Pancreas (tissue), 10 donors: Measurements from ENCODE around the gene LMAN1L. TPM values are rescaled to one million over a fixed set of nuclear protein-coding genes. Genes with fewer than 3 reads are reported as not detected.
A peak's percentile ranks its signal among the peaks of the same experiment; 100 is the strongest.

Experiments used
- ATAC-seq, 4 donors: fragments of 200-7000 bp; cut with Tn5 transposase; one replicate each; pipeline versions ENCODE4 v1.8.0 to v1.9.1; 2020; ENCODE audit warnings: mild to moderate bottlenecking in 4 of 4, moderate library complexity in 4 of 4
- DNase-seq, 6 donors: peaks; one replicate each; pipeline ENCODE4 v3.0.0-alpha.2; 2020
- FAIRE-seq: peaks from 2 replicates; lab custom pipeline; 2012; peaks lifted over from hg19 to GRCh38; lab: Jason Lieb, UNC
- H3K27ac ChIP-seq, 4 donors: fragments of 200-600 bp; sonication (generic); 1 replicate in 3 of 4; 2 replicates in 1 of 4; pipeline versions ENCODE4 v1.5.0 to v1.8.0; 2020
- H3K27me3 ChIP-seq, 4 donors: fragments of 200-600 bp; one replicate each; pipeline ENCODE4 v1.8.0; 2021
- H3K36me3 ChIP-seq, 3 donors: fragments of 200-600 bp; sonication (generic) in 1 of 3; one replicate each; pipeline versions ENCODE4 v1.5.0 to v1.8.0; 2020 to 2021
- H3K4me1 ChIP-seq, 3 donors: fragments of 200-600 bp; one replicate each; pipeline ENCODE4 v1.8.0; 2021
- H3K4me3 ChIP-seq, 4 donors: fragments of 200-600 bp; sonication (generic) in 2 of 4; one replicate each; pipeline versions ENCODE4 v1.5.0 to v1.8.0; 2020 to 2021
- H3K9me3 ChIP-seq, 4 donors: fragments of 200-600 bp; one replicate each; pipeline ENCODE4 v1.8.0; 2021
- WGBS, 2 donors: extraction: QIAGEN DNeasy Blood & Tissue Kit; methylation state at CpG; one replicate each; pipeline ENCODE4 v1.1.7; 2013; 5-methylcytosine and 5-hydroxymethylcytosine counted together
- intact Hi-C, 3 donors: fragments of 100-400 bp; cut with DNase I; formaldehyde crosslinking; loops; one replicate each; pipeline versions ENCODE4 v1.11.1 to v1.14.2; 2022
- microRNA-seq, 2 donors: library from miRNA; unstranded; fragments of <30 nt; microRNA quantifications; one replicate each; pipeline versions ENCODE4 to v1.1.0, GENCODE V29; 2019 to 2020
- polyA plus RNA-seq, 2 donors: library from polyadenylated mRNA; stranded (reverse); fragments of 200-250 nt; gene quantifications; one replicate each; pipeline ENCODE4 v1.2.3, GENCODE V29; 2013
- total RNA-seq, 6 donors: library from RNA; stranded (reverse); fragmentation: NEBNext Ultra II Directional in 4 of 6; extraction: Animal tissue kit (Norgen Biotek cat#: 25700) in 4 of 6; gene quantifications; one replicate each; pipeline versions ENCODE4 v1.2.1 to v1.2.4, GENCODE V29; 2021 to 2023
- TF ChIP-seq, protein P1 (sequence below), 4 donors: fragments of 200-600 bp; sonication (generic) in 3 of 4; IDR thresholded peaks; one replicate each; pipeline versions ENCODE4 v1.5.0 to v1.8.0; 2021; ENCODE audit warnings: antibody characterized with exemption in 4 of 4
- donor health status: healthy with polysubstance abuse.
- donor health status: DM: no; HTN: no; CAD: no; lungs with moderate emphysema.
- donor health status: DM: no; HTN: no; CAD: no.
- donor health status: control.
- donor health status: control.
- donor health status: Bipolar disorder and iron deficiency.
- donor health status: DM: yes; HTN: yes; CAD: no.
- donor health status: DM: no; HTN: no; CAD: no.
- donor health status: DM: no; HTN: no; CAD: no.
- donor health status: DM: yes; HTN: yes; CAD: no.

LMAN1L gene
- total and polyA plus RNA-seq, 8 donors, result 0.14 TPM; not detected in 7

DNA sequence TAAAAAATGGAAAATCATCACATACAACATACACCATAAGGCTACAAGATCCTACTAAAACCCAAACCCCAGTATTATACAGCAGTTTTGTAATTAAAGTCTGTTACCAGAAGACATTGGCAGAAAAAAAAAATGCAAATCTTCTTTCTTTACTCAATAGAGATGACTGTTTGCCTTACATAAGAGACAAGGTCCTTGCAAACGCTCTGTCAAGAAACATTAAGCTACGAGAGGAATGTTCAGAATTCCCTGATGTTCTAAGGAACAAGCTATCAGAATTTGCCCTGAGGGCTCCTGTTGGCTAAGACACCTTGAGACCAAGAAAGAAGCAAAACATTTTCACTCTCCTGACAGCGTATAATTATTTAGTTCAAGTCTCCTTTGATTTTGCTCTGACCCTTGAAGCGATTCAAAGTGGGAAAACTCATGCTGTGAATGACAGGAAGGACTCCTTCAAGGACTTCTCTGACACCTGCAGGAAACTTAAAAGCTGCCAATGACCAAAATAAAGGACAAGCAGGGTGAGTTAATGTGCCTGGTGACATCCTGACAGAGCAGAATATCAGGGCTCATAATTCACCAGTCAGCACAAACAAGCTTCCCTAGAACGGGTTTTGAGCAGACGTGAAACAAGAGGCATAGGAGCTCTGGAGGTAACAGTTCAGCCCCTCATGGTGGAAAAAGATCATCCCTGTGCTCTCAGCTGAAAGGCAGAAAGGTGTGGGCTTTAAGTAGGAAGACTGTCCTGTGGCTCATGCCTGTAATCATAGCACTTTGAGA, 58.0 kb downstream of the LMAN1L start:
- Histone ChIP-seq H3K27ac (peak overlapping the region in 2 of 4 donors; percentile 9 to 31), H3K36me3 (no peaks in the 10 kb centered on the region), H3K4me3 (peak overlapping the region in 1 of 4 donors; percentile 0), H3K27me3 (no peaks in the 10 kb centered on the region), H3K4me1 (peaks cover 24 to 56% (median 29%) of the 10 kb centered on the region in 3 donors), H3K9me3 (no peaks in the 10 kb centered on the region)
- FAIRE-seq, result no peak
- WGBS, 2 donors, result 31 to 34% methylated on average over 6 of the region's 6 CpGs
- TF ChIP-seq, protein P1, sequence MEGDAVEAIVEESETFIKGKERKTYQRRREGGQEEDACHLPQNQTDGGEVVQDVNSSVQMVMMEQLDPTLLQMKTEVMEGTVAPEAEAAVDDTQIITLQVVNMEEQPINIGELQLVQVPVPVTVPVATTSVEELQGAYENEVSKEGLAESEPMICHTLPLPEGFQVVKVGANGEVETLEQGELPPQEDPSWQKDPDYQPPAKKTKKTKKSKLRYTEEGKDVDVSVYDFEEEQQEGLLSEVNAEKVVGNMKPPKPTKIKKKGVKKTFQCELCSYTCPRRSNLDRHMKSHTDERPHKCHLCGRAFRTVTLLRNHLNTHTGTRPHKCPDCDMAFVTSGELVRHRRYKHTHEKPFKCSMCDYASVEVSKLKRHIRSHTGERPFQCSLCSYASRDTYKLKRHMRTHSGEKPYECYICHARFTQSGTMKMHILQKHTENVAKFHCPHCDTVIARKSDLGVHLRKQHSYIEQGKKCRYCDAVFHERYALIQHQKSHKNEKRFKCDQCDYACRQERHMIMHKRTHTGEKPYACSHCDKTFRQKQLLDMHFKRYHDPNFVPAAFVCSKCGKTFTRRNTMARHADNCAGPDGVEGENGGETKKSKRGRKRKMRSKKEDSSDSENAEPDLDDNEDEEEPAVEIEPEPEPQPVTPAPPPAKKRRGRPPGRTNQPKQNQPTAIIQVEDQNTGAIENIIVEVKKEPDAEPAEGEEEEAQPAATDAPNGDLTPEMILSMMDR (IDR thresholded peaks at IDR 0.05), result no peak
- no peak for DNase-seq
- intact Hi-C loops, result no loop called here
- no peak for ATAC-seq

DNA sequence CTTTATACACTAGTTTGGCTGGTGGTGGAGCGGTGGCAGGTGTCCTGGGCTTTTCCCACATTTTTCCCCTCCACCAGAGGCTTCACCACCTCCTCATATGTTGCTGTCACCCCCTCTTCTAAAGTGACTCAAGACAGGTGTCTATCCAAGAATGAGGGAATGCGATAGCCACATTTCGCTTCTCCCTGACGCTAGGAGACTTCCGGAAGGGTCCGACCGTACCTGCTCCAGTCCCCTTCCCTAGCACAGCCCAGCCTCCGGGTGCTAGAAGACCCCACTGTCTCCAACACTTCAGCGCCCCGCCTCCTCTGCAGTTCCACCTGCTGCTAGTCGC, 60.0 kb downstream of the LMAN1L start:
- H3K27me3 ChIP-seq, result no peaks in the 10 kb centered on the region
- H3K27ac ChIP-seq, result peak overlapping the region; percentile 87 to 92 (median 88)
- 0 to 1% methylated on average over 11 of the region's 11 CpGs for WGBS, 2 donors
- intact Hi-C loops, result no loop called here
- peak overlapping the region; percentile 60 to 73 (median 68) for H3K4me3 ChIP-seq
- no peak for FAIRE-seq
- no peak for DNase-seq
- H3K9me3 ChIP-seq, result no peaks in the 10 kb centered on the region
- ATAC-seq, result no peak
- H3K36me3 ChIP-seq, result no peaks in the 10 kb centered on the region
- TF ChIP-seq, protein P1 (IDR thresholded peaks at IDR 0.05), result no peak
- peaks cover 16 to 45% (median 22%) of the 10 kb centered on the region in 3 donors for H3K4me1 ChIP-seq

DNA sequence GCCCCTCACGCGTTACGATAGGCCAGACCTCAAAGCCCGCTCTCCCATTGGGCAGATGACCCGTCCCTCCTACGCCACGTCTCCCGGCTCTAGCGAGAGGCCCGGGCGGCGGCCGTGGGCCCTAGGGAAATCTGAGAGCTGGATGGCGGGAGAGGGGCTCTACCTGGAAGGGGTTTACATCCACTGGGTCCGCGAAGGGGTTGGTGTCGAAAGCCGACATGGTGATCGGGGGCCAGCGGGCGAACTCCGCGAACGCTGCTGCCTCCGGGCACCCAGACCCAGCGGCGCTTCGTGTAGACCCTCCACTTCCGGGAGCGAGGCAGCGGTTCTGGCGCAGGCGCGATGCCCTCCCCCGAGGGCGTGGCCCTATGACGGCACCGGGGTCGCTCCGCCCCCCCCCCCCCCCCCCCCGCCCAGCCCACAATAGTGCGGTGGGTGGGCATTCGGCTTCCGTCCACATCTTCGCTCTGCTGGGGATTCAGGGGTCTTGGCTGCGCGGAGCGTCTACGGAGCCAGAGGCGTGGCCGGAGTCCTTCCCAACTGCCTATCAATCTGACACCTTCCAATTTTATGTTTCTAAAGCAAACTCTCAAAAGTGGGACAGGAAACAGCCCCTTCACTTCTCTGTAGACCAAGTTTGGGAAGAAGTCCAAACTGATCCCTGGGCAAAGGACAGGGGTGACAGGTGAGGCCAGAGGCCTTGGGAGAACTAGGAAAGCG, 60.6 kb downstream of the LMAN1L start, which contains the start of gene SCAMP2:
Gene SCAMP2 (minus strand): TSS at position 330 of the 720 bp plus-strand sequence. CDS start 110 bp downstream, at position 220.
- Histone ChIP-seq H3K27ac (peak within 1 kb of the TSS; percentile 87 to 92 (median 88)), H3K27me3 (no peaks in the 10 kb centered on the region), H3K4me3 (peak within 1 kb of the TSS; percentile 60 to 73 (median 68)), H3K36me3 (no peaks in the 10 kb centered on the region), H3K9me3 (no peaks in the 10 kb centered on the region), H3K4me1 (peaks cover 14 to 40% (median 22%) of the 10 kb centered on the region in 3 donors)
- WGBS, 2 donors, result 0 to 1% methylated on average over 41 to 51 of the region's 52 CpGs
- ATAC-seq (peak; percentile 96 to 98 (median 98)), DNase-seq (peak; percentile 90 to 96 (median 92)), FAIRE-seq (no peak)
- TF ChIP-seq, protein P1 (IDR thresholded peaks at IDR 0.05), result no peak
- intact Hi-C loops, result no loop called here

- WGBS, 2 donors, result 22 to 39% methylated on average over 16 of the region's 16 CpGs
- FAIRE-seq, result no peak
- Histone ChIP-seq H3K36me3 (no peaks in the 10 kb centered on the region), H3K27ac (peak overlapping the region in 3 of 4 donors; percentile 30 to 92 (median 89)), H3K9me3 (no peaks in the 10 kb centered on the region), H3K4me1 (peaks cover 14 to 34% (median 22%) of the 10 kb centered on the region in 3 donors), H3K27me3 (no peaks in the 10 kb centered on the region), H3K4me3 (peak overlapping the region; percentile 60 to 73 (median 68))
- intact Hi-C loops, result no loop called here
- ATAC-seq, result peak in 3 of 4 donors; percentile 15 to 17 (median 17)
- peak in 1 of 6 donors; percentile 25 for DNase-seq
- TF ChIP-seq, protein P1 (IDR thresholded peaks at IDR 0.05), result no peak
These were observed 61.3 kb downstream of the LMAN1L start for GRCh38 chr15:74873756-74874424.

Small RNAs within 50 kb of the gene (microRNA-seq; reads per million reads assigned to microRNA genes)
- 0 reads per million in 2 donors for gene MIR4513
- 0.39 to 1.2 reads per million in 2 donors for gene MIR6882

Other genes starting within 250 kb of the LMAN1L start
- 10 to 100 TPM; 23.1 to 42.2 (median 28.7) TPM for gene CLK3, start 197.0 kb upstream of the LMAN1L start, total RNA-seq
- 10 to 100 TPM; 63.1 to 89.9 TPM for gene CLK3, start 197.0 kb upstream of the LMAN1L start, polyA plus RNA-seq
- gene EDC3, start 116.8 kb upstream of the LMAN1L start, total RNA-seq, result 10 to 100 TPM in 4 of 6 donors, 1 to 10 TPM in 2; 7.6 to 19.5 (median 11.5) TPM
- gene EDC3, start 116.8 kb upstream of the LMAN1L start, polyA plus RNA-seq, result 10 to 100 TPM in 1 of 2 donors, 1 to 10 TPM in 1; 9.7 to 12.3 TPM
- under 1 TPM in 3 of 6 donors, not detected in 3; 0.12 to 0.28 (median 0.14) TPM for gene CYP1A1, start 87.3 kb upstream of the LMAN1L start, total RNA-seq
- gene CYP1A1, start 87.3 kb upstream of the LMAN1L start, polyA plus RNA-seq, result 1 to 10 TPM in 1 of 2 donors, under 1 TPM in 1; 0.19 to 1.1 TPM
- gene CYP1A2, start 64.0 kb upstream of the LMAN1L start, total RNA-seq, result under 1 TPM in 1 of 6 donors, not detected in 5; 0.06 TPM
- not detected for gene CYP1A2, start 64.0 kb upstream of the LMAN1L start, polyA plus RNA-seq
- gene CSK, start 30.8 kb upstream of the LMAN1L start, total RNA-seq, result 10 to 100 TPM in 5 of 6 donors, 1 to 10 TPM in 1; 8.5 to 35.1 (median 14.1) TPM
- gene CSK, start 30.8 kb upstream of the LMAN1L start, polyA plus RNA-seq, result 10 to 100 TPM; 18.1 to 22.3 TPM
- gene CPLX3, start 13.8 kb downstream of the LMAN1L start, total RNA-seq, result not detected
- gene CPLX3, start 13.8 kb downstream of the LMAN1L start, polyA plus RNA-seq, result under 1 TPM in 1 of 2 donors, not detected in 1; 0.09 TPM
- gene ULK3, start 30.3 kb downstream of the LMAN1L start, total RNA-seq, result 10 to 100 TPM; 15.0 to 30.8 (median 19.6) TPM
- gene ULK3, start 30.3 kb downstream of the LMAN1L start, polyA plus RNA-seq, result 10 to 100 TPM; 60.4 to 83.5 TPM
- gene SCAMP2, start 60.5 kb downstream of the LMAN1L start, total RNA-seq, result 10 to 100 TPM; 33.3 to 49.0 (median 34.3) TPM
- gene SCAMP2, start 60.5 kb downstream of the LMAN1L start, polyA plus RNA-seq, result 10 to 100 TPM; 21.4 to 31.7 TPM
- 10 to 100 TPM; 14.5 to 23.2 (median 22.3) TPM for gene MPI, start 77.2 kb downstream of the LMAN1L start, total RNA-seq
- gene MPI, start 77.2 kb downstream of the LMAN1L start, polyA plus RNA-seq, result 10 to 100 TPM; 15.9 to 19.1 TPM
- 10 to 100 TPM; 18.2 to 33.8 (median 21.2) TPM for gene FAM219B, start 94.0 kb downstream of the LMAN1L start, total RNA-seq
- 10 to 100 TPM; 19.3 to 27.6 TPM for gene FAM219B, start 94.0 kb downstream of the LMAN1L start, polyA plus RNA-seq
- gene COX5A, start 125.2 kb downstream of the LMAN1L start, total RNA-seq, result 100 to 1,000 TPM in 2 of 6 donors, 10 to 100 TPM in 4; 76.4 to 127 (median 80.5) TPM
- gene COX5A, start 125.2 kb downstream of the LMAN1L start, polyA plus RNA-seq, result 100 to 1,000 TPM; 103 to 107 TPM
- 1 to 10 TPM; 3.0 to 6.7 (median 4.0) TPM for gene RPP25, start 143.9 kb downstream of the LMAN1L start, total RNA-seq
- 1 to 10 TPM; 5.0 to 6.7 TPM for gene RPP25, start 143.9 kb downstream of the LMAN1L start, polyA plus RNA-seq
- gene SCAMP5, start 182.7 kb downstream of the LMAN1L start, total RNA-seq, result 10 to 100 TPM; 27.7 to 59.2 (median 38.8) TPM
- 10 to 100 TPM; 24.5 to 54.0 TPM for gene SCAMP5, start 182.7 kb downstream of the LMAN1L start, polyA plus RNA-seq
- 10 to 100 TPM in 2 of 6 donors, 1 to 10 TPM in 4; 7.9 to 12.3 (median 9.2) TPM for gene PPCDC, start 210.8 kb downstream of the LMAN1L start, total RNA-seq
- 10 to 100 TPM; 21.1 to 21.3 TPM for gene PPCDC, start 210.8 kb downstream of the LMAN1L start, polyA plus RNA-seq